ENCODE data around the gene UBE2F.
"Not testable (repeated sequence)": the region's sequence is repeated elsewhere in the genome, so short reads cannot be mapped to it uniquely, and the experiment has no call there.

UBE2F gene

DNA sequence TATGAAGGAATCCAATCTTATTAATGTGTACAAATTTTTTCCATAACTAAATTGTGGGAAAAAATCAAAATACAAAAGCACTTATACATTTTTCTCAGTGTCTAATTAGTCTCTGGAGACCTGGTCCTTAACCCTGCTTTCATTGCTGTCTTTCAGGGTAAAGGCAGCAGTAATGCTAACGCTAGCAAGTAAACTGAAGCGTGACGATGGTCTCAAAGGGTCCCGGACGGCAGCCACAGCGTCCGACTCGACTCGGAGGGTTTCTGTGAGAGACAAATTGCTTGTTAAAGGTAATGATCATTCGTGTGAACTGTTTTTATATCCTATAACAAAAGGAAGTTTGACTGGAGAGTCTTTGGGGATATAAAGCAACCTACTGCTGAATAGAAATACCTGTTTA lies 6.1 kb downstream of the UBE2F start:
- TF ChIP-seq, protein P1, sequence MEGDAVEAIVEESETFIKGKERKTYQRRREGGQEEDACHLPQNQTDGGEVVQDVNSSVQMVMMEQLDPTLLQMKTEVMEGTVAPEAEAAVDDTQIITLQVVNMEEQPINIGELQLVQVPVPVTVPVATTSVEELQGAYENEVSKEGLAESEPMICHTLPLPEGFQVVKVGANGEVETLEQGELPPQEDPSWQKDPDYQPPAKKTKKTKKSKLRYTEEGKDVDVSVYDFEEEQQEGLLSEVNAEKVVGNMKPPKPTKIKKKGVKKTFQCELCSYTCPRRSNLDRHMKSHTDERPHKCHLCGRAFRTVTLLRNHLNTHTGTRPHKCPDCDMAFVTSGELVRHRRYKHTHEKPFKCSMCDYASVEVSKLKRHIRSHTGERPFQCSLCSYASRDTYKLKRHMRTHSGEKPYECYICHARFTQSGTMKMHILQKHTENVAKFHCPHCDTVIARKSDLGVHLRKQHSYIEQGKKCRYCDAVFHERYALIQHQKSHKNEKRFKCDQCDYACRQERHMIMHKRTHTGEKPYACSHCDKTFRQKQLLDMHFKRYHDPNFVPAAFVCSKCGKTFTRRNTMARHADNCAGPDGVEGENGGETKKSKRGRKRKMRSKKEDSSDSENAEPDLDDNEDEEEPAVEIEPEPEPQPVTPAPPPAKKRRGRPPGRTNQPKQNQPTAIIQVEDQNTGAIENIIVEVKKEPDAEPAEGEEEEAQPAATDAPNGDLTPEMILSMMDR (IDR thresholded peaks at IDR 0.05; ENCODE audit: extremely low read depth, insufficient read depth, missing control alignments): no peak
- no peak for DNase-seq (ENCODE audit: low spot score)
- in situ Hi-C loops (cut with MboI; ENCODE audit: low pct_unique_long_range_greater_than_20kb, low sequenced_read_pairs, unreplicated experiment): no loop called here

DNA sequence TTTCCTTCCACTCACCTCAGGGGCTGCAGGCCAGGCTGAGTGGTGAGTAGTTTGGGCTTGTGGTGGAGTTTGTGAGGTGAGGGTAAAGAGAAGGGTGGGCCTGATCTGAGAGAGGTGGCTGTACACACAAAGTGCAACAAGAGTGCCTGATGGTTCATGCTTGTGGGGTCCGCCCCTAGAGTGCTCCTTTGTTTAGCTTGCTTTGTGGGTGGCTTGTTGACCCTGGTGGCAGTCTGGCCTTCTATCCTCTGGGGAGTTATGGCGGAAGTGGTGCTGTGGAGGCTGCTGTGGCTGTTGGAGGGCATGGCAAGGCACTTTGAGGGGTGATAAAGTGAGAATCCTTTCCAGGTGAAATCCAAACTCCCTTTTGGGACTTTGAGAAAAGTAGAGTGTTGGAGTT lies 10.6 kb downstream of the UBE2F start:
- in situ Hi-C loops (cut with MboI; ENCODE audit: low pct_unique_long_range_greater_than_20kb, low sequenced_read_pairs, unreplicated experiment): no loop called here
- TF ChIP-seq, protein P1 (IDR thresholded peaks at IDR 0.05; ENCODE audit: extremely low read depth, insufficient read depth, missing control alignments): no peak
- DNase-seq (ENCODE audit: low spot score): no peak

DNA sequence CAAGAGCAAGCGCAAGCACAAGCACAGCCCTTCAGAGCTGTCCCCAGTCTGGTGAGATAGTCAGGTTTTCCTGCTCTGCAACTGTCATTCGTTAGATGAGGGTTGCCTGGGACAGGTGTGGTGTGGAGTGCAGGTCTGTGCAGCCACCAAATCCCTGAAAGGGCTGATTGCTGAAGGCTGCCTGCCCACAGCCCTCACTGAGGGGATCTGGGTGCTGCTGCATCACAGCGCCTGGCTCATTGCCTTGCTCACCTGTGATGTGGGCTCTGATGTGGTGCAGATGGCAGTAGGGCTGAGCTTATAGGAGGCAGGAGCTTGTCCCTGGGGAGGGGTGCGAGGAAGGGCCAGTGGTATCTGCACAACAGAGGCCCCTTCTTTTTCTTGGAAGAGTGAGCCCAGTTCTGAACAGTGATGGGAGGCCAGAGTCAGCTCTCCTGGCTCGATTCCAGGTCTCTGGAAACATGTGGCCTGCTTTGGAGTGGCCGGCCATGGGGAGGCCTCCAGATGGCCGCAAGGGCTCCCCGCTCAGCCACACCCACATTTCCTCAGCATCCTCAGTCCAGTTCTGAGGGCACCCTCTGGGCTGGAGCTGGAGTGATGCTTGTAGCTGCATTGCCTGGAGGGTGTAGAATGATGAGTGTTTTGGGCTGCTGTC lies 11.4 kb downstream of the UBE2F start:
- in situ Hi-C loops (cut with MboI; ENCODE audit: low pct_unique_long_range_greater_than_20kb, low sequenced_read_pairs, unreplicated experiment): no loop called here
- DNase-seq (ENCODE audit: low spot score): no peak

DNA sequence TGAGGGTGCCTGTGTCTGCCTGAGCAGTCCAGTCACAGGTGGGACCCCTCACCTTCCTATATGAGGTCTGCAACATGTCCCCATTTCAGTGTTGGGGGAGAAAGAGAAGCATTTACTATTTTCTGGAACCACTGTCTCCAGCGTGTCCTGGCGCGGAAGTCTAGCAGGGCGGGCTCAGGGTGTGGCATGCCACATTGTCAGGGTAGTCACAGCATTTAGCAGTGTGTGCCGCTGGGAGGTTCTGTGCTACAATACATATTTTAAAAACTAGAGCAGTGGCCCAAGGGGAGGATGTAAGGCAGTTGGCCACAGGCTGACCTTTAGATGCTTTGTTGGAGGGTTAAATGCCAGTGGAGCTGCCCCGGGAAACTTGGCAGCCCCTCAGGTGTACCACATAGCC lies 12.5 kb downstream of the UBE2F start:
- TF ChIP-seq, protein P1 (IDR thresholded peaks at IDR 0.05; ENCODE audit: extremely low read depth, insufficient read depth, missing control alignments): no peak
- no peak for DNase-seq (ENCODE audit: low spot score)
- in situ Hi-C loops (cut with MboI; ENCODE audit: low pct_unique_long_range_greater_than_20kb, low sequenced_read_pairs, unreplicated experiment): no loop called here

More for the DNA sequence above, 11.4 kb downstream of the UBE2F start:
- TF ChIP-seq, protein P1 (IDR thresholded peaks at IDR 0.05; ENCODE audit: extremely low read depth, insufficient read depth, missing control alignments): no peak

DNA sequence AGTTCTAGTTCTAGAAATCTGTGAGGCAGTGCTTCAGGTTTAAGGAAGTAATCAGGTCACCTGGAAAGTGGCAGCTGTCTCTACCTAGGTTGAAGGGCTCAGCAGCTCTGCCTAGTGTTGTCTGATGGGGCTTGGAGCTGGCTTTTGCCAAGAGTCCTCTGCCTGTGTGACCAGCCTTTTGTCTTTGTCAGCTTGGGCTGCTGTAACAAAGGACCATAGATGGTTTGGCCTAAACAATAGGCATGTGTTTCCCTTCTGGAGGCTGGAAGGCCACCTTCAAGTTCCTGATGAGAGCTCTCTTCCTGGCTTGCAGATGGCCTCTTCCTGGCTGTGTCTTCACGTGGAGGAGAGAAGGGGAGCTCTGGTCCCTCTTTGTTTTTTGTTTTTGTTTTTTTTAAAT lies 13.3 kb downstream of the UBE2F start:
- TF ChIP-seq, protein P1 (IDR thresholded peaks at IDR 0.05; ENCODE audit: extremely low read depth, insufficient read depth, missing control alignments): no peak
- in situ Hi-C loops (cut with MboI; ENCODE audit: low pct_unique_long_range_greater_than_20kb, low sequenced_read_pairs, unreplicated experiment): no loop called here
- no peak for DNase-seq (ENCODE audit: low spot score)

DNA sequence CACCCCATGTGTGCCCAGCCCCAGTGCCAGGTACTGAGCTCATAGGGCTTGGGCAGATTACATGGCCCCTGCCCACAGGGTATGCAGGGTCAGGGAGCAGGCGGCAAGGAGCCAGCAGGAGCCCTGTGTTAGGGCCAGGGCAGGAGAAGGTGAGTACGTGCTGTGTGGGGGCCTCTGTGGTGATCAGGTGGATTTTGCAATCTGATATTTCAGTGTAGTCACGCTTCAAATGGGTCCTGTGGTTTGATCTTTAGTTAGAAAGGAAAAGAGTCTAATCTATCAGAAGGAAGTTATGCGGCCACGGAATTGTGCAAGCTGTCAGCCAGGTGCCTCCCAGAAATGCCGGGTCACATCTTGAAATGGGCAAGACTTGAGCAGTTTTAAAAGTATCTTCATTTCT lies 13.9 kb downstream of the UBE2F start:
- TF ChIP-seq, protein P1 (IDR thresholded peaks at IDR 0.05; ENCODE audit: extremely low read depth, insufficient read depth, missing control alignments): no peak
- in situ Hi-C loops (cut with MboI; ENCODE audit: low pct_unique_long_range_greater_than_20kb, low sequenced_read_pairs, unreplicated experiment): no loop called here
- DNase-seq (ENCODE audit: low spot score): no peak

DNA sequence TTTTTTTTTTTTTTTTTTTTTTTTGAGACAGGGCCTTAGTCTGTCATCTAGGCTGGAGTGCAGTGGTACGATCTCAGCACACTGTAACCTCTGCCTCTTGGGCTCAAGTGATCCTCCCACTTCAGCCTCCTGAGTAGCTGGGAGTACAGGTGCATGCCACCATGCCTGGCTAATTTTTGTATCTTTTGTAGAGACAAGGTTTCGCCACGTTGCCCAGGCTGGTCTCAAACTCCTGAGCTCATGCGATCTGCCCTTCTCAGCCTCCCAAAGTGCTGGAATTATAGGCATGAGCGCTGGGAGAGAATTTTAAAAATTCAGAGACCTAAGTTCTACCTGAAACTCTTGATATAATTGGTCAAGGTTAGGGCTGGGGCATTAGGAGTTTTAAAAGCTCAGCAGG lies 14.8 kb downstream of the UBE2F start:
- in situ Hi-C loops (cut with MboI; ENCODE audit: low pct_unique_long_range_greater_than_20kb, low sequenced_read_pairs, unreplicated experiment); DNase-seq (ENCODE audit: low spot score): not testable (repeated sequence)

All from GM13977 (cell line).